OCI-LY3 (cell line): ENCODE data around the gene C16orf89.

Experiments
- CTCF ChIP-seq: fragments of 200-600, 300-600 bp; sonication (generic); IDR thresholded peaks from 2 replicates; pipeline ENCODE4 v1.5.1; 2014; ENCODE audit warnings: antibody characterized with exemption, low read length, low read depth
- EZH2phosphoT487 ChIP-seq: fragments of 200-600 bp; shearing (Covaris generic); IDR thresholded peaks from 2 replicates; pipeline ENCODE4 v1.6.1; 2018; ENCODE audit warnings: antibody characterized with exemption, mixed run types, low read depth

- TF ChIP-seq CTCF (no peak), EZH2phosphoT487 (no peak)
Measured at GRCh38 chr16:5001571-5001970, 64.2 kb downstream of the C16orf89 start.
